Neural cell (in vitro differentiated cells): Measurements from ENCODE around the gene NOL7. TPM values are rescaled to one million over a fixed set of nuclear protein-coding genes. Genes with fewer than 3 reads are reported as not detected.
A peak's percentile ranks its signal among the peaks of the same experiment; 100 is the strongest.

Source experiments
- H2AFZ ChIP-seq: fragments of 200-600, 300-800 bp; sonication (generic), shearing (Covaris generic); 2 replicates; pipeline ENCODE4 v1.6.0; 2014; ENCODE audit warnings: low read depth, mild to moderate bottlenecking, antibody characterized with exemption, low read length, moderate library complexity
- H3F3A ChIP-seq: fragments of 200-600 bp; shearing (Covaris generic); 2 replicates; pipeline ENCODE4 v1.6.1; 2016; ENCODE audit warnings: mild to moderate bottlenecking, moderate library complexity, mixed read lengths, antibody characterized with exemption, low read length; ENCODE audit not compliant: insufficient read depth, poor library complexity, severe bottlenecking
- H3K27ac ChIP-seq: fragments of 200-600, 300-800 bp; sonication (generic), shearing (Covaris generic); 2 replicates; pipeline ENCODE4 v1.5.1; 2014; ENCODE audit warnings: mild to moderate bottlenecking, low read length, moderate library complexity
- H3K27me3 ChIP-seq: fragments of 300-800, 200-600 bp; sonication (generic), shearing (Covaris generic); 2 replicates; pipeline ENCODE4 v1.6.0; 2014; ENCODE audit warnings: mild to moderate bottlenecking, low read depth, low read length, moderate library complexity; ENCODE audit not compliant: insufficient read depth
- H3K36me3 ChIP-seq: fragments of 300-800, 200-600 bp; sonication (generic), shearing (Covaris generic); 2 replicates; pipeline ENCODE4 v1.5.1; 2014; ENCODE audit warnings: mild to moderate bottlenecking, antibody characterized with exemption, low read length, moderate library complexity; ENCODE audit not compliant: insufficient read depth
- H3K4me2 ChIP-seq: fragments of 300-800, 200-600 bp; sonication (generic), shearing (Covaris generic); 2 replicates; pipeline ENCODE4 v1.6.0; 2014; ENCODE audit warnings: mild to moderate bottlenecking, low read length
- H3K4me3 ChIP-seq: fragments of 300-800, 200-600 bp; sonication (generic), shearing (Covaris generic); 2 replicates; pipeline ENCODE4 v1.5.1; 2014; ENCODE audit warnings: mild to moderate bottlenecking, low read length, moderate library complexity
- H3K79me2 ChIP-seq: fragments of 200-600 bp; shearing (Covaris generic); replicated peaks from 2 replicates; pipeline ENCODE4 v1.6.0; 2014; ENCODE audit warnings: mild to moderate bottlenecking, low read length, moderate library complexity; ENCODE audit not compliant: insufficient read depth
- H3K9ac ChIP-seq: fragments of 300-800, 200-600 bp; sonication (generic), shearing (Covaris generic); 2 replicates; pipeline ENCODE4 v1.6.1; 2016; ENCODE audit warnings: mild to moderate bottlenecking, low read length, mixed read lengths
- H3K9me2 ChIP-seq: fragments of 200-600 bp; shearing (Covaris generic); 2 replicates; pipeline ENCODE4 v1.6.1; 2016; ENCODE audit warnings: mild to moderate bottlenecking, low read length, mixed read lengths; ENCODE audit not compliant: insufficient read depth
- H3K9me3 ChIP-seq: fragments of 200-600, 300-800 bp; sonication (generic), shearing (Covaris generic); 2 replicates; pipeline ENCODE4 v1.6.1; 2016; ENCODE audit warnings: mild to moderate bottlenecking, mixed run types, low read length, moderate library complexity, mixed read lengths
- H4K20me1 ChIP-seq: fragments of 200-600 bp; shearing (Covaris generic); 2 replicates; pipeline ENCODE4 v1.6.1; 2016; ENCODE audit warnings: mild to moderate bottlenecking, mixed run types; ENCODE audit not compliant: insufficient read depth
- CTCF ChIP-seq: fragments of 450-650 bp; IDR thresholded peaks from 2 replicates; pipeline ENCODE4 v1.5.1; 2014; ENCODE audit warnings: antibody characterized with exemption, mild to moderate bottlenecking, moderate library complexity; ENCODE audit not compliant: poor library complexity, severe bottlenecking
- EP300 ChIP-seq: fragments of 450-650 bp; conservative IDR thresholded peaks from 2 replicates; pipeline ENCODE4 v1.6.1; 2014; ENCODE audit warnings: antibody characterized with exemption, mild to moderate bottlenecking, moderate library complexity; ENCODE audit not compliant: poor library complexity, severe bottlenecking
- EZH2 ChIP-seq: fragments of 200-600, 300-800 bp; shearing (Covaris generic), sonication (generic); IDR thresholded peaks from 2 replicates; pipeline ENCODE4 v1.6.1; 2014; ENCODE audit warnings: antibody characterized with exemption, low read length, borderline replicate concordance, mild to moderate bottlenecking; ENCODE audit not compliant: insufficient read depth, poor library complexity, severe bottlenecking
- MXI1 ChIP-seq: fragments of 450-650 bp; conservative IDR thresholded peaks from 2 replicates; pipeline ENCODE4 v1.6.1; 2014; ENCODE audit warnings: antibody characterized with exemption, mild to moderate bottlenecking; ENCODE audit not compliant: poor library complexity, severe bottlenecking
- POLR2AphosphoS5 ChIP-seq: IDR thresholded peaks from 2 replicates; pipeline ENCODE4 v1.6.1; 2012
- RAD21 ChIP-seq: fragments of 450-650 bp; conservative IDR thresholded peaks from 2 replicates; pipeline ENCODE4 v1.6.1; 2014; ENCODE audit warnings: antibody characterized with exemption, mild to moderate bottlenecking, moderate library complexity
- REST ChIP-seq: IDR thresholded peaks from 2 replicates; pipeline ENCODE4 v1.6.1; 2012; ENCODE audit warnings: borderline replicate concordance
- SMC3 ChIP-seq: fragments of 450-650 bp; conservative IDR thresholded peaks from 2 replicates; pipeline ENCODE4 v1.6.1; 2014; ENCODE audit warnings: antibody characterized with exemption, mild to moderate bottlenecking, moderate library complexity; ENCODE audit not compliant: poor library complexity
- TAF1 ChIP-seq: IDR thresholded peaks from 2 replicates; pipeline ENCODE4 v1.6.1; 2012; ENCODE audit warnings: low read depth
- polyA plus RNA-seq: library from polyadenylated mRNA; depleted of rRNA; stranded (reverse); fragments of >200 nt; gene quantifications from 2 replicates; pipeline ENCODE4 v1.2.3, GENCODE V29; 2014

NOL7 gene
- polyA plus RNA-seq, 1 donor from 2014 or later = 117 TPM

GRCh38 chr6:13617066-13617465, 1.9 kb downstream of the NOL7 start:
- no peak overlapping the region for H3K9ac ChIP-seq

GRCh38 chr6:13624871-13625288, 9.7 kb downstream of the NOL7 start:
- H3K27me3 ChIP-seq = no peaks in the 10 kb centered on the region
- H3K79me2 ChIP-seq = no peaks in the 10 kb centered on the region
- no peak overlapping the region for H3K9ac ChIP-seq
- H3F3A ChIP-seq = no peaks in the 10 kb centered on the region
- H3K27ac ChIP-seq = no peak overlapping the region
- H3K9me3 ChIP-seq = no peaks in the 10 kb centered on the region
- no peak overlapping the region for H3K4me2 ChIP-seq
- peaks cover 14% of the 10 kb centered on the region for H3K36me3 ChIP-seq
- no peak overlapping the region for H3K4me3 ChIP-seq
- H3K9me2 ChIP-seq = no peaks in the 10 kb centered on the region
- no peak overlapping the region for H2AFZ ChIP-seq
- no peaks in the 10 kb centered on the region for H4K20me1 ChIP-seq
- TF ChIP-seq EZH2 = no peak
- no peak for TF ChIP-seq TAF1
- no peak for TF ChIP-seq REST
- TF ChIP-seq POLR2AphosphoS5 = no peak
- peak; percentile 50 for TF ChIP-seq CTCF
- no peak for TF ChIP-seq MXI1

More at GRCh38 chr6:13617066-13617465, 1.9 kb downstream of the NOL7 start:
- peak overlapping the region; percentile 98 for H3K4me3 ChIP-seq
- no peak for TF ChIP-seq RAD21
- no peak for TF ChIP-seq EZH2
- no peak for TF ChIP-seq TAF1
- no peak for TF ChIP-seq SMC3
- no peak for TF ChIP-seq REST
- no peak for TF ChIP-seq MXI1
- TF ChIP-seq CTCF = no peak
- no peak for TF ChIP-seq EP300
- no peak for TF ChIP-seq POLR2AphosphoS5
- peak overlapping the region; percentile 93 for H3K4me2 ChIP-seq
- peaks cover 22% of the 10 kb centered on the region for H3K36me3 ChIP-seq
- H2AFZ ChIP-seq = no peak overlapping the region
- peaks cover 20% of the 10 kb centered on the region for H3K79me2 ChIP-seq
- H3K9me2 ChIP-seq = no peaks in the 10 kb centered on the region
- no peak overlapping the region for H3K27ac ChIP-seq
- H3K9me3 ChIP-seq = no peaks in the 10 kb centered on the region
- no peaks in the 10 kb centered on the region for H4K20me1 ChIP-seq
- H3F3A ChIP-seq = peaks cover 4% of the 10 kb centered on the region
- no peaks in the 10 kb centered on the region for H3K27me3 ChIP-seq
